Measurements from ENCODE around the gene PPOX.

The PPOX gene

DNA sequence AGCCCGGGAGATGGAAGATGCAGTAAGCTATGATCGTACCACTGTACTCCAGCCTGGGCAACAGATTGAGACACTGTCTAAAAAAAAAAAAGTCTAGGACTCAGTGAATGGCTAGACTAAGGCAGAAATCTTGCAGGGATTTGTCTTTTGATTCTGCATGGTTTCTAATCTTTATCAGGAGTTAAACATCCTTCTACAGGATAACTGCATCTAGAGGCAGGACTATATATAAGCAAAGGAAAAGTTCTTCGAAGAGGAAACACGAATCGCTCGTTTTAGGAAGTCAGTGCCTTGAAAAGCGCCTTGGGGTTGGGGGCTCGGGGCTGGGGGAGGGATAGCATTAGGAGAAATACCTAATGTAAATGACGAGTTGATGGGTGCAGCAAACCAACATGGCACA lies 13.1 kb upstream of the PPOX start:
- Histone ChIP-seq H3K4me1 (ENCODE audit: control extremely low read depth in 1 of 4, control insufficient read depth in 4 of 4, insufficient read depth in 4 of 4, low read length in 3 of 4) (peaks cover 2 to 15% (median 13%) of the 10 kb centered on the region in 4 experiments), H3K9me3 (ENCODE audit: control extremely low read depth in 1 of 5, control insufficient read depth in 4 of 5, insufficient read depth in 2 of 5, low read depth in 1 of 5, low read length in 4 of 5) (no peaks in the 10 kb centered on the region), H3K4me3 (ENCODE audit: control insufficient read depth in 1 of 7, extremely low read depth in 1 of 7, insufficient read depth in 4 of 7, low read depth in 2 of 7, low read length in 6 of 7) (peak overlapping the region in 6 of 7 experiments; percentile 77 to 99 (median 96)), H3K27ac (ENCODE audit: insufficient read depth in 1 of 2, low read depth in 1 of 2, low read length in 2 of 2, poor library complexity in 1 of 2, severe bottlenecking in 2 of 2) (peak overlapping the region; percentile 98), H3K36me3 (ENCODE audit: control insufficient read depth in 4 of 4, insufficient read depth in 4 of 4, low read length in 3 of 4) (peaks cover 7 to 12% (median 11%) of the 10 kb centered on the region in 4 experiments), H3K27me3 (replicated peaks in 2 of 5; ENCODE audit: control insufficient read depth in 4 of 5, insufficient read depth in 5 of 5, low read length in 4 of 5) (no peaks in the 10 kb centered on the region)
- DNase-seq: peak in 1 of 3 donors; percentile 29
- ChIA-PET POLR2A (interaction anchor here (0.8 to 1.4 kb wide), 2 partner anchors 13 to 56 kb away, joined by 5 to 6 read pairs; partner anchors contain the start of gene PPOX), CTCF (interaction anchor here (0.9 to 5.5 kb wide), 4 partner anchors 16 to 82 kb away, joined by 3 to 29 read pairs (median 4); partner anchors contain the start of gene DEDD)
- WGBS (ENCODE audit: insufficient coverage): 62% methylated on average over 2 of the region's 9 CpGs

DNA sequence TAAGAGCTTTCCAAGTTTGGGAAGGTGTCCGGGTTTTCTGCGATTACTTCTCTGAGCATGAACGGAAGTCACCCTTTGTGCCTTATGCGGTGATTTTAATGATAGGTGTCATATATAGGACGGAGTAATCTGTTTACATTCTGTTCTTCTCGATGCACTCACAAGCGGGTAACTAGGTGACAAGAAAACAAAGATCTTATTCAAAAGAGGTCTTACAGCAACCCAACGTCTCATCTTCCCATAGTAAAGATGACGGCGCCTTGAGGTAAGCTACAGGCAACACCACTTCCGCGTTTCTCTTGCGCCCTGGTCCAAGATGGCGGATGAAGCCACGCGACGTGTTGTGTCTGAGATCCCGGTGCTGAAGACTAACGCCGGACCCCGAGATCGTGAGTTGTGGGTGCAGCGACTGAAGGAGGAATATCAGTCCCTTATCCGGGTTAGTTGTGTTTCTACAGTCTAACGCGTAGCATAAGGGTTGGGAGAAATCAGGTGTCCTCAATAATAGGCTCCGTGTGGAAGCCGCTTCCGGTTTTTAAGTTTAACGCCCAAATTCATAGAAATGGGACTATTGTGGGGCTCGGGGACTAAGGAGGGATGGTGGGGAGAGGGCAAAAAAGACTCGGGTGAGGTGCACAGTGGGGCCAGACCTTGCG lies 12.4 kb upstream of the PPOX start, which contains the start of gene UFC1:
Gene UFC1 (plus strand): TSS at position 297 of the 656 bp plus-strand sequence. CDS start 20 bp downstream, at position 317.
- Histone ChIP-seq H3K36me3 (ENCODE audit: control insufficient read depth in 4 of 4, insufficient read depth in 4 of 4, low read length in 3 of 4) (peaks cover 8 to 19% (median 13%) of the 10 kb centered on the region in 4 experiments), H3K27ac (ENCODE audit: insufficient read depth in 1 of 2, low read depth in 1 of 2, low read length in 2 of 2, poor library complexity in 1 of 2, severe bottlenecking in 2 of 2) (peak within 1 kb of the TSS; percentile 98), H3K9me3 (ENCODE audit: control extremely low read depth in 1 of 5, control insufficient read depth in 4 of 5, insufficient read depth in 2 of 5, low read depth in 1 of 5, low read length in 4 of 5) (no peaks in the 10 kb centered on the region), H3K27me3 (replicated peaks in 2 of 5; ENCODE audit: control insufficient read depth in 4 of 5, insufficient read depth in 5 of 5, low read length in 4 of 5) (no peaks in the 10 kb centered on the region), H3K4me3 (ENCODE audit: control insufficient read depth in 1 of 7, extremely low read depth in 1 of 7, insufficient read depth in 4 of 7, low read depth in 2 of 7, low read length in 6 of 7) (peak within 1 kb of the TSS; percentile 63 to 99 (median 96)), H3K4me1 (ENCODE audit: control extremely low read depth in 1 of 4, control insufficient read depth in 4 of 4, insufficient read depth in 4 of 4, low read length in 3 of 4) (peaks cover 2 to 18% (median 17%) of the 10 kb centered on the region in 4 experiments)
- CTCF ChIA-PET: interaction anchor here (0.6 to 5.5 kb wide), 7 partner anchors 11 to 111 kb away, joined by 3 to 29 read pairs (median 4); partner anchors contain the start of genes DEDD and PPOX
- 0% methylated on average over 26 of the region's 33 CpGs for WGBS (ENCODE audit: insufficient coverage)
- POLR2A ChIA-PET: interaction anchor here (0.8 to 1.4 kb wide), 2 partner anchors 12 to 56 kb away, joined by 5 to 6 read pairs; partner anchors contain the start of gene PPOX
- peak; percentile 94 to 97 (median 95) for DNase-seq

DNA sequence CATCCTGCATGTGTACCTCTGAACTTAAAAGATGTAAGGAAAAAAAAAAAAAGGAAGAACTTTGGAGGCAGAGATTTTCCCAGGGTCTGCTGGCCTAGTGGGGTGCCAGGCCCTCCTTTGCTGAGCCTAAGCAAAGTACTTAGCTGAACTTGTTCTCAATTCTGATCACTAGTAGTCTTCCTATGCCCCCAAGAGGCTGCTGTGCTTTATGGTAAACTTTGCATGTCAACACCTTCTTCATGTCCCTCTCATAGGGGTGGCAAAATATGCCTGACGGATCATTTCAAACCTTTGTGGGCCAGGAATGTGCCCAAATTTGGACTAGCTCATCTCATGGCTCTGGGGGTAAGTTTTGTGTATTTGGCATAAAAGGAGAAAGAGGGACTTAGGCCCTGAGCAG lies 8.4 kb upstream of the PPOX start:
- WGBS (ENCODE audit: insufficient coverage): 100% methylated on average over 1 of the region's 1 CpG
- H3K4me1 ChIP-seq (ENCODE audit: control extremely low read depth in 1 of 4, control insufficient read depth in 4 of 4, insufficient read depth in 4 of 4, low read length in 3 of 4): peaks cover 2 to 37% (median 32%) of the 10 kb centered on the region in 4 experiments

DNA sequence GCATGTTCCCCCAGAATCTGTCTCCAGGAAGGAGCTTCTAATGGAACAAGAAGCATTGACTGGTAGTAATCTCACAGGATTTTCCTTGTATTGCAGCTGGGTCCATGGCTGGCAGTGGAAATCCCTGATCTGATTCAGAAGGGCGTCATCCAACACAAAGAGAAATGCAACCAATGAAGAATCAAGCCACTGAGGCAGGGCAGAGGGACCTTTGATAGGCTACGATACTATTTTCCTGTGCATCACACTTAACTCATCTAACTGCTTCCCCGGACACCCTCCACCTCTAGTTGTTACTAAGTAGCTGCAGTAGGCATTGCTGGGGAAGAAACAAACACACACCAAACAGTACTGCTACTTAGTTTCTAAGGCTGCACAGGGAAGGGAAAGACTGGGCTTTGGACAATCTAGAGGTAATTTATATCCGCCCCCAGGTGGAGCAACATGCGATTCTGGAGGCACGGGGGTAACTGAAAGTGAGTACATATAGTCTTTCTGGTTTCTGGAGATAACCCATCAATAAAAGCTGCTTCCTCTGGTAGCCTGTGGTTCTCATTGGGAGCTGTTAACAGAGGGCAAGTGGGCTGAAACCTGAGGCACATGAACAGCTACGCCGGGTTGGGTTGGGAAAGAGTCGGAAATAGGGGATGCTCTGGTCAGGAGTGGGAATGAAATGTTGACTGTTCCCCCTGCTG lies 7.8 kb upstream of the PPOX start:
- peak overlapping the region; percentile 84 to 90 for H3K27ac ChIP-seq (ENCODE audit: insufficient read depth in 1 of 2, low read depth in 1 of 2, low read length in 2 of 2, poor library complexity in 1 of 2, severe bottlenecking in 2 of 2)
- H3K4me1 ChIP-seq (ENCODE audit: control extremely low read depth in 1 of 4, control insufficient read depth in 4 of 4, insufficient read depth in 4 of 4, low read length in 3 of 4): peaks cover 2 to 34% (median 29%) of the 10 kb centered on the region in 4 experiments
- ChIA-PET CTCF (interaction anchor here (0.6 to 3.2 kb wide), 15 partner anchors 8 to 224 kb away, joined by 3 to 14 read pairs (median 5); partner anchors contain the start of genes ARHGAP30, B4GALT3, KLHDC9 and NIT1), POLR2A (interaction anchor here (0.6 kb wide), 1 partner anchor 64 kb away, joined by 3 read pairs; no protein-coding TSS in a partner anchor)
- DNase-seq: peak in 2 of 3 donors; percentile 55 to 66
- H3K4me3 ChIP-seq (ENCODE audit: control insufficient read depth in 1 of 7, extremely low read depth in 1 of 7, insufficient read depth in 4 of 7, low read depth in 2 of 7, low read length in 6 of 7): peak overlapping the region in 5 of 7 experiments; percentile 81 to 95 (median 89)
- H3K9me3 ChIP-seq (ENCODE audit: control extremely low read depth in 1 of 5, control insufficient read depth in 4 of 5, insufficient read depth in 2 of 5, low read depth in 1 of 5, low read length in 4 of 5): no peaks in the 10 kb centered on the region
- H3K27me3 ChIP-seq (replicated peaks in 2 of 5; ENCODE audit: control insufficient read depth in 4 of 5, insufficient read depth in 5 of 5, low read length in 4 of 5): no peaks in the 10 kb centered on the region
- WGBS (ENCODE audit: insufficient coverage): 53% methylated on average over 8 of the region's 9 CpGs
- peaks cover 8 to 50% (median 21%) of the 10 kb centered on the region in 4 experiments for H3K36me3 ChIP-seq (ENCODE audit: control insufficient read depth in 4 of 4, insufficient read depth in 4 of 4, low read length in 3 of 4)

More for the DNA sequence above, 8.4 kb upstream of the PPOX start:
- CTCF ChIA-PET: interaction anchor here (0.6 to 3.2 kb wide), 15 partner anchors 9 to 224 kb away, joined by 3 to 14 read pairs (median 5); partner anchors contain the start of genes ARHGAP30, B4GALT3, KLHDC9 and NIT1
- Histone ChIP-seq H3K4me3 (ENCODE audit: control insufficient read depth in 1 of 7, extremely low read depth in 1 of 7, insufficient read depth in 4 of 7, low read depth in 2 of 7, low read length in 6 of 7) (no peak overlapping the region), H3K36me3 (ENCODE audit: control insufficient read depth in 4 of 4, insufficient read depth in 4 of 4, low read length in 3 of 4) (peaks cover 8 to 45% (median 17%) of the 10 kb centered on the region in 4 experiments), H3K9me3 (ENCODE audit: control extremely low read depth in 1 of 5, control insufficient read depth in 4 of 5, insufficient read depth in 2 of 5, low read depth in 1 of 5, low read length in 4 of 5) (no peaks in the 10 kb centered on the region), H3K27me3 (replicated peaks in 2 of 5; ENCODE audit: control insufficient read depth in 4 of 5, insufficient read depth in 5 of 5, low read length in 4 of 5) (no peaks in the 10 kb centered on the region), H3K27ac (ENCODE audit: insufficient read depth in 1 of 2, low read depth in 1 of 2, low read length in 2 of 2, poor library complexity in 1 of 2, severe bottlenecking in 2 of 2) (no peak overlapping the region)
- POLR2A ChIA-PET: no interaction called here
- peak in 1 of 3 donors; percentile 17 for DNase-seq

DNA sequence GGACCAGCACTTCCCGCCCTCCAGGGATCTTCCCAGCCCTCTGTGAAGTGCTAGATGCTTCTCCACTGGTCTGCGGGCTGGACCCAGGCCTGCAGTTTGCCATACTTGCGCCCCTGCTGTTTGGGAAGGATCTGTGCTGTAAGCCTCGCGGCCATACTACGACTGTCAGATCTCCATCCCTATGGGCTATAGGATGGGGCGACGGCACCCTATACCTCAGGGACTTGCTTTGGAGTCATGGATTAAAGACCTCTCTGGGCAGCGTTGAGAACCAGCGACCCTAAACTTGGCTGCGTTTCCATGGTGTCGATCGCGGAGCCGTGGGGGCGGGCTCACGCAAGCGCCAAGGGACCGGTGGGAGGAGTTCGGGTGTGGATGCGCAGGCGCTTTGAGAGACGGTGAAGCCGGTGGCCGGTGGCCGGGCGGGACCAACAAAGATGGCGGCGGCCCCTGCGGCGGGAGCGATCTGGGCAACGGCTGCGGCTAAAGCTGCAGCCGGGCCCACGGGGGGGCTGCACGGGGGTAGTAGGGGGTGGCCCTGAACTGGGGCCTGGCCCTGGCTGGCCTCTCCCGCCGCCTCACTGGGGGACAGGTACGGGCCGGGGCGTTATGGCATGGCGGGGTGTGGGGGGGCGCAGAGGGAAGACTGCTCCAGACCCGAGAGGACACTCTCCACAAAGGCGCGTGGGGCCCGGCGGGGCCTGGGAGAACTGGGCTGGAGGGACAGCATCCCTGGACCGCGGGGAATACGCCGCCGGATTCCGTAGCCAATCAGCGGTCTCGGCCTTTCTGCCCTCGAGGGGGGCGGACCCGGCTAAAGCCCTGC lies 6.9 kb upstream of the PPOX start, which contains the start of gene USP21:
Gene USP21 (plus strand): TSS at position 414 of the 826 bp plus-strand sequence. CDS start 1,141 bp downstream, outside the sequence.
- CTCF ChIA-PET: interaction anchor here (0.7 to 3.2 kb wide), 8 partner anchors 7 to 61 kb away, joined by 3 to 14 read pairs (median 6); partner anchors contain the start of genes B4GALT3, KLHDC9, NIT1 and PFDN2
- Histone ChIP-seq H3K9me3 (ENCODE audit: control extremely low read depth in 1 of 5, control insufficient read depth in 4 of 5, insufficient read depth in 2 of 5, low read depth in 1 of 5, low read length in 4 of 5) (no peaks in the 10 kb centered on the region), H3K4me3 (ENCODE audit: control insufficient read depth in 1 of 7, extremely low read depth in 1 of 7, insufficient read depth in 4 of 7, low read depth in 2 of 7, low read length in 6 of 7) (peak within 1 kb of the TSS; percentile 59 to 95 (median 87)), H3K36me3 (ENCODE audit: control insufficient read depth in 4 of 4, insufficient read depth in 4 of 4, low read length in 3 of 4) (peaks cover 8 to 57% (median 27%) of the 10 kb centered on the region in 4 experiments), H3K27ac (ENCODE audit: insufficient read depth in 1 of 2, low read depth in 1 of 2, low read length in 2 of 2, poor library complexity in 1 of 2, severe bottlenecking in 2 of 2) (peak within 1 kb of the TSS; percentile 84 to 90), H3K4me1 (ENCODE audit: control extremely low read depth in 1 of 4, control insufficient read depth in 4 of 4, insufficient read depth in 4 of 4, low read length in 3 of 4) (peaks cover 2 to 34% (median 28%) of the 10 kb centered on the region in 4 experiments), H3K27me3 (replicated peaks in 2 of 5; ENCODE audit: control insufficient read depth in 4 of 5, insufficient read depth in 5 of 5, low read length in 4 of 5) (no peaks in the 10 kb centered on the region)
- POLR2A ChIA-PET: no interaction called here
- WGBS (ENCODE audit: insufficient coverage): 4% methylated on average over 53 of the region's 60 CpGs
- DNase-seq: peak; percentile 87 to 93 (median 92)

DNA sequence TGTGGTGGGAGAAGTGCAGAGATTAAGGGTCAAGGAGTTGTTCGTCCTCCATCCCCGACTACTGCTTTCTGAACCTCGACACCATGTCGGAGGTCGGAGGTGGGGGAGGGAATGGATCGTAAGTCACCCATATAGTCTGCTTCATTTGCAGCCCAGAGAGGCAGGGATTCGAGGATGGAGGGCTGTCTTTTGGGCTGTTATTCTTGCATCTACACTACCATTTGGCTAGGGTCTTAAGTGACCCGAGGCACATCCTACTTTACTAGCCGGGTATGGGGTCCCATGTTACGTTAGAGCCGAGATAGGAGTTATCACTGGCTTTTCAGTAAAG lies 6.3 kb upstream of the PPOX start:
- Histone ChIP-seq H3K27me3 (replicated peaks in 2 of 5; ENCODE audit: control insufficient read depth in 4 of 5, insufficient read depth in 5 of 5, low read length in 4 of 5) (no peaks in the 10 kb centered on the region), H3K36me3 (ENCODE audit: control insufficient read depth in 4 of 4, insufficient read depth in 4 of 4, low read length in 3 of 4) (peaks cover 8 to 62% (median 32%) of the 10 kb centered on the region in 4 experiments), H3K9me3 (ENCODE audit: control extremely low read depth in 1 of 5, control insufficient read depth in 4 of 5, insufficient read depth in 2 of 5, low read depth in 1 of 5, low read length in 4 of 5) (no peaks in the 10 kb centered on the region), H3K4me3 (ENCODE audit: control insufficient read depth in 1 of 7, extremely low read depth in 1 of 7, insufficient read depth in 4 of 7, low read depth in 2 of 7, low read length in 6 of 7) (peak overlapping the region; percentile 59 to 95 (median 87)), H3K4me1 (ENCODE audit: control extremely low read depth in 1 of 4, control insufficient read depth in 4 of 4, insufficient read depth in 4 of 4, low read length in 3 of 4) (peaks cover 2 to 30% (median 24%) of the 10 kb centered on the region in 4 experiments), H3K27ac (ENCODE audit: insufficient read depth in 1 of 2, low read depth in 1 of 2, low read length in 2 of 2, poor library complexity in 1 of 2, severe bottlenecking in 2 of 2) (peak overlapping the region; percentile 84 to 90)
- WGBS (ENCODE audit: insufficient coverage): 2% methylated on average over 9 of the region's 11 CpGs
- CTCF ChIA-PET: no interaction called here
- POLR2A ChIA-PET: no interaction called here
- DNase-seq: peak in 1 of 3 donors; percentile 27

All from common myeloid progenitor, CD34-positive (primary cell).